K562 (cell line): ENCODE results near the gene CEMP1.

ENCODE experiments used
- FOXK1 ChIP-seq: sonication (generic); formaldehyde crosslinking; IDR thresholded peaks from 2 replicates; pipeline ENCODE4 v1.8.0; 2022; ENCODE audit warnings: missing genetic modification reagents, mild to moderate bottlenecking, borderline replicate concordance
- HIVEP1 ChIP-seq: fragments of 250-450 bp; sonication (Bioruptor Pico); IDR thresholded peaks from 2 replicates; pipeline ENCODE4 v1.4.0; 2020; ENCODE audit warnings: mild to moderate bottlenecking
- LARP7 ChIP-seq: fragments of 450-650 bp; IDR thresholded peaks from 2 replicates; pipeline ENCODE4 v1.6.1; 2016
- MCM5 ChIP-seq: fragments of 450-650 bp; IDR thresholded peaks from 2 replicates; pipeline ENCODE4 v1.6.1; 2016; ENCODE audit warnings: low read depth
- PHF21A ChIP-seq: fragments of 450-650 bp; IDR thresholded peaks from 2 replicates; pipeline ENCODE4 v1.6.1; 2017; ENCODE audit warnings: low read depth, borderline replicate concordance
- POLR2A ChIP-seq: fragments of 450-650 bp; conservative IDR thresholded peaks from 2 replicates; pipeline ENCODE4 v1.6.1; 2016
- ZNF408 ChIP-seq: fragments of 250-450 bp; sonication (Bioruptor Pico); IDR thresholded peaks from 2 replicates; pipeline ENCODE4 v1.4.0; 2020; ENCODE audit warnings: low read depth, mild to moderate bottlenecking, moderate library complexity
- TF ChIP-seq, protein P1 (sequence below), 3 experiments: IDR thresholded peaks in 2 of 3; conservative IDR thresholded peaks in 1 of 3; 2 replicates each; pipeline ENCODE4 v1.5.1; 2011 to 2012; ENCODE audit warnings: low read length in 3 of 3, mild to moderate bottlenecking in 3 of 3, control low read depth in 2 of 3, improper control_type of control experiment in 1 of 3, inconsistent platforms in 1 of 3, low read depth in 1 of 3, mixed read lengths in 1 of 3, moderate library complexity in 1 of 3; ENCODE audit not compliant: insufficient read depth in 2 of 3

DNA sequence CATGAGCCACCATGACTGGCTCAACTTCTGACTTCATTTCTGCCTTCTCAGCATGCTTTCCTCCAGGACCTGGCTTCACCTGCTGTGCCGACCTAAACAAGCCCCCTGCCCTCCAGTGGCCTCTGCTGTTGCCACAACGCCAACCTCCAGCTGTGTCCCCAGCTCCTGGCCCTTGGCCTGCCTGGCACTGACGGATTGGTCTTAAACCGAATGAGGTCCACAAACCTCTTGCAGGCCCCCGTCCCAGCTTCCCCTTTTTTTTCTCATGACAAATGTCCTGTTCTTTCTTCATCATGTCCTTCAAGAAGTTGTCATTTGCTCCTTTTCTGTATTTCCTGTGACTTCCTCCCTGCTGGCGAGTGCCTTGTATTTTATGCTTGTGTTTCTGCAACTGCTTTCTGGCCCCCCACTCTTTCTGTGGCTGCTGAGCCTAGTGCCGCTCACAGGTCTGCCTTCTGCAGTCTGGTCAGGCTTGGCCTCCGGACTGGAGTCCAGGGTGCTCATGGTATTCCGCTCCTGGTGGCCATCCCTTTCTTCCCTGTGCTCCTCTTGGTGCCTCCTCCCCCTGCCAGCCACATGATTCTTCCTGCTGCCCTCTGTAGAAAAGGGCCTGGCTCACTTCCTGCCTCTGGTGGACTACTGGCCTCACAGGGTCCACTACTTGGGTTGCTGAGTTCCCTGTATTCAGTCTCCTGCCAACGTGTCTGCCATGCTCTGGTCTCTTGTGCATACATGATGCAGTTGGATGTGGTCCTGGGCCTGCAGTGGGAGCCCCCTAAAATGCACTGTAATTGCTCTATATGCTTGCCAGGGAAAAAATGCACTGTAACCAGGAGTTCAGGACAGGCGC lies 14.6 kb downstream of the CEMP1 start:
- TF ChIP-seq POLR2A (no peak), ZNF408 (no peak), LARP7 (no peak), PHF21A (no peak), MCM5 (no peak), FOXK1 (CRISPR knock-in tag) (no peak), HIVEP1 (CRISPR knock-in tag) (no peak)
- TF ChIP-seq, protein P1, sequence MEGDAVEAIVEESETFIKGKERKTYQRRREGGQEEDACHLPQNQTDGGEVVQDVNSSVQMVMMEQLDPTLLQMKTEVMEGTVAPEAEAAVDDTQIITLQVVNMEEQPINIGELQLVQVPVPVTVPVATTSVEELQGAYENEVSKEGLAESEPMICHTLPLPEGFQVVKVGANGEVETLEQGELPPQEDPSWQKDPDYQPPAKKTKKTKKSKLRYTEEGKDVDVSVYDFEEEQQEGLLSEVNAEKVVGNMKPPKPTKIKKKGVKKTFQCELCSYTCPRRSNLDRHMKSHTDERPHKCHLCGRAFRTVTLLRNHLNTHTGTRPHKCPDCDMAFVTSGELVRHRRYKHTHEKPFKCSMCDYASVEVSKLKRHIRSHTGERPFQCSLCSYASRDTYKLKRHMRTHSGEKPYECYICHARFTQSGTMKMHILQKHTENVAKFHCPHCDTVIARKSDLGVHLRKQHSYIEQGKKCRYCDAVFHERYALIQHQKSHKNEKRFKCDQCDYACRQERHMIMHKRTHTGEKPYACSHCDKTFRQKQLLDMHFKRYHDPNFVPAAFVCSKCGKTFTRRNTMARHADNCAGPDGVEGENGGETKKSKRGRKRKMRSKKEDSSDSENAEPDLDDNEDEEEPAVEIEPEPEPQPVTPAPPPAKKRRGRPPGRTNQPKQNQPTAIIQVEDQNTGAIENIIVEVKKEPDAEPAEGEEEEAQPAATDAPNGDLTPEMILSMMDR (IDR thresholded peaks at IDR 0.05 in 2 of 3, conservative IDR thresholded peaks at IDR 0.05 in 1 of 3; ENCODE audit: insufficient read depth in 2 of 3, low read depth in 1 of 3, low read length in 3 of 3), result no peak
